GM19043 (cell line): Measurements from ENCODE around the gene TNFRSF25.
"Not testable (repeated sequence)": the region's sequence is repeated elsewhere in the genome, so short reads cannot be mapped to it uniquely, and the experiment has no call there.

Experiments
- ATAC-seq: cut with Tn5 transposase; IDR thresholded peaks from one replicate; pipeline ENCODE4 v1.9.1; 2021; ENCODE audit warnings: low read depth; ENCODE audit not compliant: unreplicated experiment

TNFRSF25 gene

DNA sequence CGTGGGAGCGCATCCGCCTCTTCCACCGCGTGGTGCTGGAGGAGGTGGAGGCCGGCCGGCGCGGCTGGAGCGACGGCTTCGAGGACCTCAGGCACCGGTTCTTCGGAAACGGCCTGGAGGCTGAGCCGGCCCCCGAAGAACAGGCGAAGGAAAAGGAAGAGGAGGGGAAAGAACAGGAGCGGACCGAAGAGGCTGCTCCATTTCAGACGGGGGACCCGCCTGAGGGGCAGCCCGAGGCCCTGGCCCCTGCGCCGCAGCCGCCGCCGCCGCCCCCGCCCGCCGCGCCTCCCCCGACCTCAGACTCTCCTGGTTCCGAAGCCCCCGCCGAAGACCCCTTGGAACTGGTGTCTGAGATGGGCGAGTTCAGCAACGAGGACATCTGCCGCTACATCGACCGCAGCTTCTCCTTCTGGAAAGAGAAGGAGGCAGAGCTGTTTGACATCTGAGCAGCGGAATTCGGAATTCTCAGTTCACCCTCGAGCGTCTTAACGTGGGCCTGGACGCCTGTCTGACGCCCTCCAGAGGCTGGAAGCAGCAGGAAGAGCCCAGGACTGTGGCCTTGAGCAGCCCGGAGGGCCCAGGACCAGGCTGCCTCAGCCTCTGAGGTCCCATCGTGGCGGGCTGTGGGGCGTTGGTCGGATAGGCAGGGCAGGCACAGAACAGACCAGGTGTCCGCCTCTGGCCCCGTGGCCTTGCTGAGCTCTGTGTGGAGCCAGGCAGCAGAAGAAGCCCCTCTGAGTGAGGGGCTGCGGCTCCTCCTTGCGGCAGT lies 10.0 kb downstream of the TNFRSF25 start:
- not testable (repeated sequence) for ATAC-seq

- no peak for ATAC-seq
Observed at GRCh38 chr1:6454856-6455751, 10.9 kb downstream of the TNFRSF25 start.

- ATAC-seq, result not testable (repeated sequence)
Observed at GRCh38 chr1:6453895-6454855, 11.8 kb downstream of the TNFRSF25 start.

DNA sequence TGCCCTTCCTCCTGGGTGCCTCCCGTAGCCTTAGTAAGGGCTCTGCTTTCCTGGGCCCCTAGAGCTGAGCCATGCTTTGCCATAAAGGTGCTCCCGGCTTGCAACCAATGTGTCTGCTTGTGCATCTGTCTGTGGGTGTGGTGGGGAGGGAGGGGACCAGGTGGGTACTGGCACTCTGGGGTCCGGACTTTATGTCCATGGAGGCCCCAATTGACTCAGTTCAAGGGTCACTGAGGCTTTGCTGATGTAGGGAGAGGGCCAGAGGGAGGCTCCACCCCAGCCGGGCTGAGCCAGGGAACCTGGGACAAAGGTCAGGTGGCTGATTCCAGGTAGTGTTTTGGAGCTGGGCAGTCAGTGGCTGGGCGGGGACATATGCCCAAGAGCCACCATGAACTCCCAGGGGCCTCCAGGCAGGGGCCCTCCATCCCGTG lies 15.0 kb downstream of the TNFRSF25 start:
- no peak for ATAC-seq

DNA sequence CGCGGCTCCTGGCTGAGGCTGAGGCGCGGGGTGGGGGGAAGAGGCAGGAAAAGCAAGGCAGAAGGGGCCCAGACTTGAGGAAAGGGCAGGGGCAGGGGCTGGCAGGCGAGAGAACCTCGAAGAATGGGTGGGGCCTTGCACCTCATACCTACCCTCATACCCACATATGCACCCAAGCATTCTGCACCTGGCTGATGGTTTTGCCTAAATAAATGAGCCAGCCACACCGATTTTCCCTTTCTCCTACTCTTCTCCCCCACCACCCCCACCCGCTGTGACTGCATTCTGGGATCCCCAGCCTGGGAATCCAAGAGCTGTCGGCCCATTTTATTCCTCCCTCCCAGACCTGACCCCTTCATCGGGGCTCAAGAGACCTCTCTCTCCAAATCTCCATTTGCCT lies 15.5 kb downstream of the TNFRSF25 start:
- ATAC-seq, result not testable (repeated sequence)

- no peak for ATAC-seq
Observed at GRCh38 chr1:6450005-6450450, 15.9 kb downstream of the TNFRSF25 start.

DNA sequence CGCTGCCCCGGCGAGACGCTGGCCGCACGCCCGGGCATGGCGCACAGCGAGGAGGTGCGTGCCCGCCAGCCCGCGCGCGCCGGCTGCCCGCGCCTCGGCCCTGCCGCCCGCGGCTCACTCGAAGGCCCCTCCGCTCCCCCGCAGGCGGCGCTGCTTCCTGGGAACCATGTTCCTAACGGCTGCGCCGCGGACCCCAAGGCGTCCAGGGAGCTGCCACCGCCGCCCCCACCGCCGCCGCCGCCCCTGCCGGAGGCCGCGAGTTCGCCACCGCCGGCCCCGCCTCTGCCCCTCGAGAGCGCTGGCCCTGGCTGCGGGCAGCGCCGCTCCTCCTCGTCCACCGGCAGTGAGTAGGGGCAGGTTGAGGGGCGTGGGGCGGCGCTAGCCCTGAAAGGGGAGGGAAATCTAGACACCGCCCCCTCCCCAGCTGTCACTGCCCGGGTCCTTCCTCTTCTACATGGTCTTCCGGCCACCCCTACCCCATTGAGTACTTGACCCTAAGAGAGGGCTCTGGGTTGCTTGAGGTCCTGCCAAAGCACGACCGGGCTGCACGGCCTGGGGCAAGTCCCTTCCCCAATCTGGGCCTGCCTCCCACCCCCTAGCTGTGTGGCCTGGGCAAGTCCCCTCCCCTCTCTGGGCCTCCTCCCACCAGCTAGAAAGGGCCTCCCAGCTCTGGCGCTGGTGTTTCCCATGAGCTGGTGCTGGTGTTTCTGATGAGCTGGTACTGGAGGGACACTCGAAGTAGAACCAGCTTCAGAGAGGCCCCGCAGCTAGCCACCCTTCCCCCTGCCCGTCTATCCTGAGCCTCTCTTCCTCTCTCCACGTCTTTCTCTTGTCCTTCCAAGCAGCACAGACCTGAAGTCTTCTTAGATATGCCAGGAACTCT lies 17.0 kb downstream of the TNFRSF25 start:
- no peak for ATAC-seq

GRCh38 chr1:6447818-6448748 lies 17.9 kb downstream of the TNFRSF25 start:
- no peak for ATAC-seq

GRCh38 chr1:6447016-6447817 lies 18.8 kb downstream of the TNFRSF25 start:
- ATAC-seq, result no peak

DNA sequence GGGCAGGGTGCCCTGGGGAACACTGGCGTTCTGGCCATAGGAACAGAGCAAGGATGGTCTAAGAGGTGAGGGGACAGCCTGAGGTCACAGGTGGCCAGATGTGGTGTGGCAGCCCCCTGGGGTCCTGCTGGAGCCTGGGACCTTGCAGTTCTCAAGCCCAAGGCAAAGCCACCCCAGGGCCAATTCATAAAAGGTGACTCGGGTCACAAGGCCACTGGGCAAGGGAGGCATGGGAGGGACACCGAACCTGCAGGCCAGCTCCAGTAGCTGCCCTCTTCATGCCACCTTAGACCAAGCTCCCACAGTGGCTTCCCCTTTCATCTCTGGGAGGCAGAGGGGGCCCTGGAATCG lies 19.3 kb downstream of the TNFRSF25 start:
- ATAC-seq, result no peak

DNA sequence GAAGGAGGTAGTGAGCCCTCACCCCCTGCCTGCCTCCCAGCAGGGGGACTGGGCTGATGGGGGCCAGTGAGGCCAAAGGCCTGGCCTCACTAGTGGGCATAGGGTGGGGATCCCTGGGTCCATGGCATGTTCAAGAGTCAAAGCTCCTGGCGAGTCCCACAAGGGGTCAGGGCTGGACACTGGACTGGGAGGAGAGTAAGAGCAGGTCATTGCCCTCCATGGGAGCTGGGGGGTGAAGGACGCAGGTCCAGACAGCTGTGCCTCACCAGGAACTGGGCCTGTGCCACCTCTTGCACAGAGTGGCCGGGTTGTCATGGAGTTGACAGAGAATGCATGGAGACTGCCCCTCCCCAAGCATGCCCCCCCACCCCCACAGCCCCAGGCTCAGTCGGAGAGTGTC lies 20.0 kb downstream of the TNFRSF25 start:
- not testable (repeated sequence) for ATAC-seq

- ATAC-seq, result no peak
Observed at GRCh38 chr1:6445062-6445763, 20.8 kb downstream of the TNFRSF25 start.

DNA sequence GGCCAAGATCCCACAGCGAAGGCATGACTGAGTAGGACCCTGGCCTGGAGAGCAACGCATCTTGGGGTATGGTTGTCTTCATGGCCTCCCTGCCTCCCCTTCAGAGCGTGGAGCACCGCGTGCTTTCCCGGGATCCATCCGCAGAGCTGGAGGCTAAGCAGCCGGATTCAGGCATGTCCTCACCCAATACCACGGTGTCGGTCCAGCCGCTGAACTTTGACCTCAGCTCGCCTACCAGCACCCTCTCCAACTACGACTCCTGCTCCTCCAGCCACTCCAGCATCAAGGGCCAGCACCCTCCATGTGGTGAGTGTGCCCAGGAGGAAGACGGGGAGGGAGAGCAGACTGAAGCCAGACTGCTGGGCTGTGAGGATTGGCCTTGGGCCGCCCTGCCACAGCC lies 21.6 kb downstream of the TNFRSF25 start:
- no peak for ATAC-seq

- no peak for ATAC-seq
Observed at GRCh38 chr1:6443339-6444115, 22.4 kb downstream of the TNFRSF25 start.

GRCh38 chr1:6441586-6441985 lies 24.4 kb downstream of the TNFRSF25 start:
- no peak for ATAC-seq
